Ishikawa (cell line): ENCODE results near the gene ABCG1.

ENCODE experiments used
- CEBPB ChIP-seq: IDR thresholded peaks from 2 replicates; pipeline ENCODE4 v1.6.1; 2012
- MAX ChIP-seq: IDR thresholded peaks from 2 replicates; pipeline ENCODE4 v1.6.1; 2012
- REST ChIP-seq: IDR thresholded peaks from 2 replicates; pipeline ENCODE4 v1.6.1; 2012; ENCODE audit warnings: low read depth, mild to moderate bottlenecking
- TCF12 ChIP-seq: IDR thresholded peaks from 2 replicates; pipeline ENCODE4 v1.6.1; 2012; ENCODE audit warnings: low read depth
- YY1 ChIP-seq: IDR thresholded peaks from 2 replicates; pipeline ENCODE4 v1.6.1; 2012; ENCODE audit warnings: low read depth

- TF ChIP-seq YY1 (no peak), TCF12 (no peak), CEBPB (no peak), MAX (no peak), REST (no peak)
These were observed 121.5 kb downstream of the ABCG1 start for GRCh38 chr21:42340187-42341050.
